ENCODE measurements around the gene MAN1A1. TPM values are rescaled to one million over a fixed set of nuclear protein-coding genes. Genes with fewer than 3 reads are reported as not detected.

The MAN1A1 gene
- total and polyA plus RNA-seq, 4 donors: 68.2 to 209 (median 148) TPM

- Histone ChIP-seq H3K4me3 (ENCODE audit: low read depth in 1 of 3, low read length in 3 of 3) (no peak overlapping the region), H3K27ac (ENCODE audit: low read depth in 1 of 2, low read length in 2 of 2) (no peak overlapping the region), H3K4me1 (ENCODE audit: control insufficient read depth in 4 of 4, insufficient read depth in 4 of 4, low read length in 3 of 4) (peaks cover 0 to 2% (median 0%) of the 10 kb centered on the region in 4 donors), H3K9me3 (ENCODE audit: control insufficient read depth in 4 of 4, low read length in 3 of 4) (no peaks in the 10 kb centered on the region), H3K36me3 (ENCODE audit: control insufficient read depth in 4 of 4, insufficient read depth in 3 of 4, low read depth in 1 of 4, low read length in 3 of 4) (no peaks in the 10 kb centered on the region), H3K27me3 (ENCODE audit: control insufficient read depth in 4 of 4, insufficient read depth in 4 of 4, low read length in 3 of 4) (no peaks in the 10 kb centered on the region), H3K9ac (ENCODE audit: low read depth in 1 of 2, low read length in 2 of 2) (no peak overlapping the region)
- 74% methylated on average over 6 of the region's 6 CpGs for WGBS
- TF ChIP-seq, protein P1, sequence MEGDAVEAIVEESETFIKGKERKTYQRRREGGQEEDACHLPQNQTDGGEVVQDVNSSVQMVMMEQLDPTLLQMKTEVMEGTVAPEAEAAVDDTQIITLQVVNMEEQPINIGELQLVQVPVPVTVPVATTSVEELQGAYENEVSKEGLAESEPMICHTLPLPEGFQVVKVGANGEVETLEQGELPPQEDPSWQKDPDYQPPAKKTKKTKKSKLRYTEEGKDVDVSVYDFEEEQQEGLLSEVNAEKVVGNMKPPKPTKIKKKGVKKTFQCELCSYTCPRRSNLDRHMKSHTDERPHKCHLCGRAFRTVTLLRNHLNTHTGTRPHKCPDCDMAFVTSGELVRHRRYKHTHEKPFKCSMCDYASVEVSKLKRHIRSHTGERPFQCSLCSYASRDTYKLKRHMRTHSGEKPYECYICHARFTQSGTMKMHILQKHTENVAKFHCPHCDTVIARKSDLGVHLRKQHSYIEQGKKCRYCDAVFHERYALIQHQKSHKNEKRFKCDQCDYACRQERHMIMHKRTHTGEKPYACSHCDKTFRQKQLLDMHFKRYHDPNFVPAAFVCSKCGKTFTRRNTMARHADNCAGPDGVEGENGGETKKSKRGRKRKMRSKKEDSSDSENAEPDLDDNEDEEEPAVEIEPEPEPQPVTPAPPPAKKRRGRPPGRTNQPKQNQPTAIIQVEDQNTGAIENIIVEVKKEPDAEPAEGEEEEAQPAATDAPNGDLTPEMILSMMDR (IDR thresholded peaks at IDR 0.05; ENCODE audit: low read depth, low read length, missing input control): no peak
- TF ChIP-seq JUND (IDR thresholded peaks at IDR 0.05) (peak in 1 of 2 donors; percentile 20), GABPA (IDR thresholded peaks at IDR 0.05 in 1 of 2, conservative IDR thresholded peaks at IDR 0.05 in 1 of 2) (no peak), TAF1 (conservative IDR thresholded peaks at IDR 0.05) (no peak)
- DNase-seq (ENCODE audit: low spot score): no peak
Measured at GRCh38 chr6:119147101-119148053, 202.2 kb downstream of the MAN1A1 start.

GRCh38 chr6:119145111-119145510 lies 204.4 kb downstream of the MAN1A1 start:
- TF ChIP-seq HNF4A (conservative IDR thresholded peaks at IDR 0.05): no peak
- no peak for TF ChIP-seq GABPA (IDR thresholded peaks at IDR 0.05 in 1 of 2, conservative IDR thresholded peaks at IDR 0.05 in 1 of 2)
- no peak for TF ChIP-seq HNF4G (IDR thresholded peaks at IDR 0.05)
- TF ChIP-seq RXRA (IDR thresholded peaks at IDR 0.05): no peak
- TF ChIP-seq EGR1 (IDR thresholded peaks at IDR 0.05; ENCODE audit: low read depth in 2 of 2): no peak
- H3K27me3 ChIP-seq (ENCODE audit: control insufficient read depth in 4 of 4, insufficient read depth in 4 of 4, low read length in 3 of 4): no peaks in the 10 kb centered on the region
- H3K36me3 ChIP-seq (ENCODE audit: control insufficient read depth in 4 of 4, insufficient read depth in 3 of 4, low read depth in 1 of 4, low read length in 3 of 4): no peaks in the 10 kb centered on the region
- no peak overlapping the region for H3K27ac ChIP-seq (ENCODE audit: low read depth in 1 of 2, low read length in 2 of 2)
- no peaks in the 10 kb centered on the region for H3K9me3 ChIP-seq (ENCODE audit: control insufficient read depth in 4 of 4, low read length in 3 of 4)
- H3K4me3 ChIP-seq (ENCODE audit: low read depth in 1 of 3, low read length in 3 of 3): no peak overlapping the region
- H3K9ac ChIP-seq (ENCODE audit: low read depth in 1 of 2, low read length in 2 of 2): no peak overlapping the region
- DNase-seq (ENCODE audit: low spot score): no peak
- H3K4me1 ChIP-seq (ENCODE audit: control insufficient read depth in 4 of 4, insufficient read depth in 4 of 4, low read length in 3 of 4): peaks cover 0 to 2% (median 0%) of the 10 kb centered on the region in 4 donors
- WGBS: 67% methylated on average over 2 of the region's 2 CpGs

GRCh38 chr6:119142637-119143036 lies 206.9 kb downstream of the MAN1A1 start:
- Histone ChIP-seq H3K9me3 (ENCODE audit: control insufficient read depth in 4 of 4, low read length in 3 of 4) (no peaks in the 10 kb centered on the region), H3K36me3 (ENCODE audit: control insufficient read depth in 4 of 4, insufficient read depth in 3 of 4, low read depth in 1 of 4, low read length in 3 of 4) (no peaks in the 10 kb centered on the region), H3K4me1 (ENCODE audit: control insufficient read depth in 4 of 4, insufficient read depth in 4 of 4, low read length in 3 of 4) (no peaks in the 10 kb centered on the region), H3K27ac (ENCODE audit: low read depth in 1 of 2, low read length in 2 of 2) (no peak overlapping the region), H3K27me3 (ENCODE audit: control insufficient read depth in 4 of 4, insufficient read depth in 4 of 4, low read length in 3 of 4) (no peaks in the 10 kb centered on the region), H3K9ac (ENCODE audit: low read depth in 1 of 2, low read length in 2 of 2) (no peak overlapping the region), H3K4me3 (ENCODE audit: low read depth in 1 of 3, low read length in 3 of 3) (no peak overlapping the region)
- no peak for DNase-seq (ENCODE audit: low spot score)
- 96% methylated on average over 5 of the region's 5 CpGs for WGBS
- TF ChIP-seq GABPA (IDR thresholded peaks at IDR 0.05 in 1 of 2, conservative IDR thresholded peaks at IDR 0.05 in 1 of 2) (no peak), ATF3 (IDR thresholded peaks at IDR 0.05) (no peak), REST (IDR thresholded peaks at IDR 0.05) (no peak), MAX (IDR thresholded peaks at IDR 0.05) (no peak), FOXA1 (IDR thresholded peaks at IDR 0.05) (no peak), SP1 (IDR thresholded peaks at IDR 0.05) (no peak), EGR1 (IDR thresholded peaks at IDR 0.05; ENCODE audit: low read depth in 2 of 2) (no peak), RAD21 (IDR thresholded peaks at IDR 0.05) (no peak), NR2F2 (IDR thresholded peaks at IDR 0.05) (no peak), FOXA2 (IDR thresholded peaks at IDR 0.05) (no peak), HNF4A (conservative IDR thresholded peaks at IDR 0.05) (no peak)
- TF ChIP-seq, protein P1 (IDR thresholded peaks at IDR 0.05; ENCODE audit: low read depth, low read length, missing input control): no peak

Data from liver (tissue), 9 donors.